Cardiac muscle cell (in vitro differentiated cells and primary cell): Measurements from ENCODE around the gene CDSN. TPM values are rescaled to one million over a fixed set of nuclear protein-coding genes. Genes with fewer than 3 reads are reported as not detected.

Experiments used
- DNase-seq, 2 donors: peaks; one replicate each; pipeline versions ENCODE4 v3.0.0 to v3.0.0-alpha.2; 2010 to 2017; ENCODE audit warnings: low read depth in 1 of 2, low spot score in 1 of 2
- H3K27ac ChIP-seq: fragments of 200-600 bp; sonication (generic); 2 replicates; pipeline ENCODE4 v1.5.1; 2016
- H3K27me3 ChIP-seq: fragments of 200-600 bp; sonication (generic); 2 replicates; pipeline ENCODE4 v1.6.0; 2016; ENCODE audit warnings: control low read depth
- H3K36me3 ChIP-seq: fragments of 200-600 bp; sonication (generic); 2 replicates; pipeline ENCODE4 v1.5.1; 2016; ENCODE audit warnings: control low read depth
- H3K4me1 ChIP-seq: fragments of 200-600 bp; sonication (generic); 2 replicates; pipeline ENCODE4 v1.8.1; 2017; ENCODE audit warnings: low read depth, mild to moderate bottlenecking, mixed run types
- H3K4me3 ChIP-seq: fragments of 200-600 bp; sonication (generic); 2 replicates; pipeline ENCODE4 v1.5.1; 2016; ENCODE audit warnings: mild to moderate bottlenecking
- H3K9me3 ChIP-seq: fragments of 200-600 bp; sonication (generic); 2 replicates; pipeline ENCODE4 v1.5.1; 2017; ENCODE audit warnings: low read depth, mild to moderate bottlenecking, control low read depth
- polyA plus RNA-seq: library from polyadenylated mRNA; unstranded; fragments of >200 nt; fragmentation: Nextera tagmentation; extraction: Ambion mirVana; gene quantifications from 2 replicates; pipeline ENCODE4 v1.2.1, GENCODE V29; 2016
- total RNA-seq: library from RNA; depleted of rRNA; stranded (reverse); fragments of >200 nt; gene quantifications from 2 replicates; pipeline ENCODE4 v1.2.3, GENCODE V29; 2016
- TF ChIP-seq, protein P1 (sequence below): IDR thresholded peaks from 2 replicates; pipeline ENCODE4 v1.5.1; 2012; ENCODE audit warnings: low read depth, mild to moderate bottlenecking, low read length

The CDSN gene
- total and polyA plus RNA-seq, 2 experiments from 2014 or later: not detected

GRCh38 chr6:31111712-31112111 is 8.5 kb downstream of the CDSN start:
- H3K27ac ChIP-seq: no peak overlapping the region
- peaks cover 4% of the 10 kb centered on the region for H3K27me3 ChIP-seq
- no peak for DNase-seq
- H3K4me1 ChIP-seq: no peaks in the 10 kb centered on the region
- H3K36me3 ChIP-seq: no peaks in the 10 kb centered on the region
- H3K9me3 ChIP-seq: no peaks in the 10 kb centered on the region
- TF ChIP-seq, protein P1, sequence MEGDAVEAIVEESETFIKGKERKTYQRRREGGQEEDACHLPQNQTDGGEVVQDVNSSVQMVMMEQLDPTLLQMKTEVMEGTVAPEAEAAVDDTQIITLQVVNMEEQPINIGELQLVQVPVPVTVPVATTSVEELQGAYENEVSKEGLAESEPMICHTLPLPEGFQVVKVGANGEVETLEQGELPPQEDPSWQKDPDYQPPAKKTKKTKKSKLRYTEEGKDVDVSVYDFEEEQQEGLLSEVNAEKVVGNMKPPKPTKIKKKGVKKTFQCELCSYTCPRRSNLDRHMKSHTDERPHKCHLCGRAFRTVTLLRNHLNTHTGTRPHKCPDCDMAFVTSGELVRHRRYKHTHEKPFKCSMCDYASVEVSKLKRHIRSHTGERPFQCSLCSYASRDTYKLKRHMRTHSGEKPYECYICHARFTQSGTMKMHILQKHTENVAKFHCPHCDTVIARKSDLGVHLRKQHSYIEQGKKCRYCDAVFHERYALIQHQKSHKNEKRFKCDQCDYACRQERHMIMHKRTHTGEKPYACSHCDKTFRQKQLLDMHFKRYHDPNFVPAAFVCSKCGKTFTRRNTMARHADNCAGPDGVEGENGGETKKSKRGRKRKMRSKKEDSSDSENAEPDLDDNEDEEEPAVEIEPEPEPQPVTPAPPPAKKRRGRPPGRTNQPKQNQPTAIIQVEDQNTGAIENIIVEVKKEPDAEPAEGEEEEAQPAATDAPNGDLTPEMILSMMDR: no peak
- H3K4me3 ChIP-seq: no peak overlapping the region

GRCh38 chr6:31110825-31111582 is 9.2 kb downstream of the CDSN start:
- DNase-seq: no peak
- no peaks in the 10 kb centered on the region for H3K36me3 ChIP-seq
- H3K27ac ChIP-seq: no peak overlapping the region
- no peaks in the 10 kb centered on the region for H3K4me1 ChIP-seq
- TF ChIP-seq, protein P1: no peak
- no peaks in the 10 kb centered on the region for H3K9me3 ChIP-seq
- peaks cover 4% of the 10 kb centered on the region for H3K27me3 ChIP-seq
- H3K4me3 ChIP-seq: no peak overlapping the region

GRCh38 chr6:31107052-31107451 is 13.2 kb downstream of the CDSN start:
- DNase-seq: no peak
- TF ChIP-seq, protein P1: no peak
- no peaks in the 10 kb centered on the region for H3K9me3 ChIP-seq
- no peaks in the 10 kb centered on the region for H3K4me1 ChIP-seq
- H3K4me3 ChIP-seq: no peak overlapping the region
- H3K27ac ChIP-seq: no peak overlapping the region
- no peaks in the 10 kb centered on the region for H3K36me3 ChIP-seq
- peaks cover 4% of the 10 kb centered on the region for H3K27me3 ChIP-seq

DNA sequence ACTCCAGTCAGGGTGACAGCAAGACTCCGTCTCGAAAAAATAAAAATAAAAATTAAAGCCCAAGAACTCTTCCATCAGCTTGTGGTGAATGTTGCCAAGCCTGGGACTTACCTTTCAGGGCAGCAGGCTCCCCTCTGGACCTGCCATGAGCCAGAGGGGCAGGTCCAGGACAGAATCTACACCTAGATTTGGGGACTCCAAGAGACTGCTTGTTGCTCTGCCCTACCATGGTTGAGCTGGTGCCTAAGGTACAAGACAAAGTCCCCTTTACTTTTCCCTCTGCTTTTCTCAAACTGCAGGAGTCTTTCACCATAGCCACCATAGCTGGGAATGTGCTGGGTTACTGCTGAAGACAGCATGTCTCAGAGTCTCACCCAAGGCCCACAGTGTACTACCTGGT is 17.1 kb downstream of the CDSN start:
- Histone ChIP-seq H3K36me3 (no peaks in the 10 kb centered on the region), H3K4me1 (no peaks in the 10 kb centered on the region), H3K27me3 (no peaks in the 10 kb centered on the region), H3K4me3 (no peak overlapping the region), H3K27ac (no peak overlapping the region), H3K9me3 (no peaks in the 10 kb centered on the region)
- TF ChIP-seq, protein P1: no peak
- no peak for DNase-seq

- Histone ChIP-seq H3K4me1 (no peaks in the 10 kb centered on the region), H3K9me3 (no peaks in the 10 kb centered on the region), H3K4me3 (no peak overlapping the region), H3K36me3 (no peaks in the 10 kb centered on the region), H3K27ac (no peak overlapping the region), H3K27me3 (no peaks in the 10 kb centered on the region)
- TF ChIP-seq, protein P1: no peak
- DNase-seq: no peak
Observed at GRCh38 chr6:31098449-31098938, 21.8 kb downstream of the CDSN start.
